SU-DHL-6 (cell line): ENCODE measurements around the gene EXOC2.

ENCODE experiments used
- EZH2phosphoT487 ChIP-seq: fragments of 200-600 bp; sonication (generic), shearing (Covaris generic); conservative IDR thresholded peaks from 2 replicates; pipeline ENCODE4 v1.6.1; 2018; ENCODE audit warnings: mild to moderate bottlenecking, antibody characterized with exemption, low read length, moderate library complexity, mixed read lengths
- TF ChIP-seq, protein P1 (sequence below): fragments of 200-600 bp; sonication (generic); IDR thresholded peaks from one replicate; pipeline ENCODE4 v1.5.1; 2017; ENCODE audit warnings: antibody characterized with exemption, mild to moderate bottlenecking, low read length, moderate library complexity; ENCODE audit not compliant: insufficient read depth, poor library complexity, severe bottlenecking

DNA sequence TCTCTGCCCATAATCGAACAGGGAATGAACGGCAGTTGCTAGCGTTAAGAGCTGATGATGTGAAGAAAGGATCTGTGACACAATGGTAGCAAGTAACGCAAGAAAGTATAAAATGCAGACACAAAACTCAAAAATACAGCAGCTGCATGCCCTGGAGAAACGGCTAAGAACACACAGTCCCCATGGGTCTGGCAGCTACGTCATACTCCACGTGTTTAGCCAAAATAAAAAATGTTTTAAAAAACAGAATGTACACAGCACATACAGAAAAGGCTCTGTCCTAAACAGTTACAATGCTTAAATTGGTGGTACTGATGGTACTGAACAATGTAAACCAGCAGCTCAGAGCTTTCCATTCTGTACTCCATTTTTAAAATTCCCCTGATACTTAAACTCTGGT, 70.5 kb downstream of the EXOC2 start:
- TF ChIP-seq, protein P1, sequence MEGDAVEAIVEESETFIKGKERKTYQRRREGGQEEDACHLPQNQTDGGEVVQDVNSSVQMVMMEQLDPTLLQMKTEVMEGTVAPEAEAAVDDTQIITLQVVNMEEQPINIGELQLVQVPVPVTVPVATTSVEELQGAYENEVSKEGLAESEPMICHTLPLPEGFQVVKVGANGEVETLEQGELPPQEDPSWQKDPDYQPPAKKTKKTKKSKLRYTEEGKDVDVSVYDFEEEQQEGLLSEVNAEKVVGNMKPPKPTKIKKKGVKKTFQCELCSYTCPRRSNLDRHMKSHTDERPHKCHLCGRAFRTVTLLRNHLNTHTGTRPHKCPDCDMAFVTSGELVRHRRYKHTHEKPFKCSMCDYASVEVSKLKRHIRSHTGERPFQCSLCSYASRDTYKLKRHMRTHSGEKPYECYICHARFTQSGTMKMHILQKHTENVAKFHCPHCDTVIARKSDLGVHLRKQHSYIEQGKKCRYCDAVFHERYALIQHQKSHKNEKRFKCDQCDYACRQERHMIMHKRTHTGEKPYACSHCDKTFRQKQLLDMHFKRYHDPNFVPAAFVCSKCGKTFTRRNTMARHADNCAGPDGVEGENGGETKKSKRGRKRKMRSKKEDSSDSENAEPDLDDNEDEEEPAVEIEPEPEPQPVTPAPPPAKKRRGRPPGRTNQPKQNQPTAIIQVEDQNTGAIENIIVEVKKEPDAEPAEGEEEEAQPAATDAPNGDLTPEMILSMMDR: no peak
- no peak for TF ChIP-seq EZH2phosphoT487
